ENCODE data around the gene EYA2.

The EYA2 gene

DNA sequence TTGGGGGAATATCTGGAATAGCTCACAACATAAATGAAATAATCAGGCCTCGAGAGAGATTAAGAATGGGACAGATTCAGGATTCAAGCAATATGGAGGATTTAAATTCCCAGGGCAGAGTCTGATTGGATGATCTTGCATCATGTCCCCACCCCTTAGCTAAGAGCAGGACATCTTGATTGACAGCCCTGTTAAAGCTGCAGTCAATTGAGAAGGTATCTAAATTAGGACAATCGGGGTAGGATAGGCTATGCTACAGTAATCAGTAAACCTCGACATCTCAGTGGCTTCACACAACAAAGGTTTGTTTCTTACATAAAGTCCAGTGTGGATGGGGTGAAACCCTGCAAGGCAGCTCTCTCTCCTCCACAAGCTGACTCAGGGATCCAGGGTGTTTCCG, 109.5 kb downstream of the EYA2 start:
- no peak for DNase-seq (ENCODE audit: low read depth in 3 of 3)

DNA sequence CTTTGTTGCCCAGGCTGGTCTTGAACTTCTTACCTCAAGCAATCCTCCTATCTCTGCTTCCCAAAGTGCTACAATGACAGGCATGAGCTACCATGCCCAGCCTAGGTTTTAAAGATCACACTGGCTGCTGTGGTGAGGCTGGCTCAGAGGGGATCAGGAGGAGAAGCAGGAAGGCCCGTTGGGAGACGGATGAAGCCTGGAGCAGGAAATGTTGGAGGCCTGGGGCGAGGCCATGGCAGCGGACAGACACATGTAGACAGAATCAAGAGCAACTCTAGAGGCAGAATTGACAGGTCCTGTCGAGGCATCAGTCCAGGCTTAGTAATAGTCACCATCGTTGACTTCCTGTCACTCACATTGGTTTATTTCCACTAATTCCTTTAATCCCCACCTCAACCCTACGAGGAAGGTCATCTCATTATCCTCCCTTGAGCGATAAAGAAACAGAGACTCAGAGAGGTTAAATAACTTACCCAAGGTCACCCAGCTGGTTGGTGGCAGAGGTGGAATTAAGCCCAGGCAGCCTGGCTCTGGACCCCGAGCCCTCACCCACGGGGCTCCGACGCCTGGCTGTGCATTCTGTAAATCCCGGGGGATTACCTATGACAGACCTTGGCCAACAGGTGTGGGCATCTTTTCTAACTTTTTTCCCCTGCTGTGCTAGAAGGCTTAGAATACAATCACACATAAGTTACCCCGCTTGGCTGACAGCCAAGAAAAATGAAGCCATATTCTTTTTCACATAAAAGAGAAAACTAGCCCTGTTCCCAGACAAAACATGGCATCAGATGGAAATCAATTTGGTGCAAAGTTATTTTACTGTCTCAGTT, 113.4 kb downstream of the EYA2 start:
- DNase-seq (ENCODE audit: low read depth in 3 of 3) = no peak

DNA sequence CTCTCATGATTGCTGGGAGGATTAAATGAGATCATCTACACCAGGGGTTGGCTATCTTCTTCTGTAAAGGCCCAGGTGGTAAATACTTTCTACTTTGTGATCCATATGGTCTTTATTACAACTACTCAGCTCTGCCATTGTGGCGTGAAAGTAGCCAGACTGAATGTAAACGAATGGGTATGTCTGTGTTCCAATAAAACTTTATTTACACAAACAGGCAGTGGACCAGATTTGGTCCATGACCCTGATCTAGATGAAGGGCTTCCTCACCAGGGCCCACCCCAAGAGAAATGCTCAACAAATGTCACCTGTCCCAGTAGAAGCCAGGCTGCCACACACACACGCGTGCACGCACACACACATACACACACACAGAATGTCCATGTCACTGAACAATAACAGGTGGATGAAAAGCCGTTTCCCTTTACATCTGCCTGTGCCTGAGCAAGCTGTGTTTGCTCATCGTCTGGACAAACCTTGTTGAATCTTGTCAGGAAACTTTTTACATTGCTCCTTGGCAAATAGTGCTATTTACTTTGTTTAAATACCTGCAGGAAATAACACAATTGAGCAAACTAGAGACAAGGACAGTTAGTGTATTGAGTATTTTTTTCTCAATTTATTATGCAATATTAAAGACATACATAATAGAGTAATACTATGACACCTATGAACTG, 114.3 kb downstream of the EYA2 start:
- no peak for DNase-seq (ENCODE audit: low read depth in 3 of 3)

GRCh38 chr20:47009784-47010183, 115.1 kb downstream of the EYA2 start:
- no peak for DNase-seq (ENCODE audit: low read depth in 3 of 3)

GRCh38 chr20:47011984-47012383, 117.3 kb downstream of the EYA2 start:
- no peak for DNase-seq (ENCODE audit: low read depth in 3 of 3)

- no peak for DNase-seq (ENCODE audit: low read depth in 3 of 3)
These were observed 119.0 kb downstream of the EYA2 start for GRCh38 chr20:47013606-47014005.

GRCh38 chr20:47016068-47016664, 121.5 kb downstream of the EYA2 start:
- DNase-seq (ENCODE audit: low read depth in 3 of 3) = no peak

DNA sequence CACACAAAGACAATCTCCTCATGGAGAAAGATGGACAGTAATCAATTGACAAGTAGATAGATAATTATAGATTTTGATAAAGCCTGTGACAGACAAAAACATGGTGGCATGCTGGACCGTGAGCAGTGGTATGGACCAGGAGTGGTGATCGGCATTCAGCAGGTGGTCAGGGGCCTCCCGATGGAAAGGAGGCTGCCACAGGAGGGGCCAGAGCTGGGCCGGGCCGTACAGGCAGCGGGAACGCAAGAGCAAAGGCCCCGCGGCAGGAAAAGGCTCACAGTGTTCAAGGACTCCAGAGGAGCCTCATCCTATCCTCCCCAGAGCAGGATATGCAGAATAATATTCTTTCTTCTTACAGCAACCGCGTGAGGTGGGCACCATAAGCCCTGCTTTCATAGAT, 123.7 kb downstream of the EYA2 start:
- no peak for DNase-seq (ENCODE audit: low read depth in 3 of 3)

- no peak for DNase-seq (ENCODE audit: low read depth in 3 of 3)
These were observed 124.6 kb downstream of the EYA2 start for GRCh38 chr20:47019121-47019824.

DNA sequence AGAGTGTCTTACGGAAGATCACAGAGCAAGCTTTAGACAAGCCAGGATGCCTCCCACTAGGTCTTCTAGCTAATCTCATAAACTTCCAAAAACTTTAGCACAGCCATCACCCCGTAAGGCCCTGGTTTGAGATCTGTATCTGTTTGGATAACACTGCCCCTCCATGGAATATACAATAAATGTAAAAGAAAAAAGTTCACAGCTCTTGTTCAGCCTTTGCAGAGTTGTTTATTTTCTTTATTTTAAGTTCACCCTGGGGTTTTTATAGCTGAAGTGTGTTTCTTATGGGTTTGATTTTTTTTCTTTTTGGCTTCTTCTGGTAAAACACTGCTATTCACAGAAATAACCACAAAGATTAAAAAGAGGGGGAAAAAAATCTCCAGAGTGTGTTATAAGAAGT, 125.6 kb downstream of the EYA2 start:
- no peak for DNase-seq (ENCODE audit: low read depth in 3 of 3)

DNA sequence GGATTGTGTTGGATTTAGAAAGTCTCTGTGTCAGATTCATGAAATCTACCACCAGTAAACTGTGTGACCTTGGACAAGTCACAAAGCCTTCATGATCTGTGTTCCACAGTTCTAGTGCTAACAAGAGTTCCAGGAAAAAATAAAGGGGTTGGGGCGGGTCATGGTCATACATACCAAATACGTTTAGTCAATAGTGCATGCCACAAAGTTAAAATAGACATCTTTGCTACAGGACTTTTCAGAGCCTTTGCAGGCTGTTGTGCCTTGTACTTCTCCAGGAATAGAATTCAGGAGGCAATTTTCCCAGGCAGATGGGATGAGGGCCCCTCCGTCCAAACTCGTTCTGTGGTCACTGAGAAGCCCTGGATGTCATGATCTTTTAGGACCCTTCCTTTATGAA, 127.2 kb downstream of the EYA2 start:
- DNase-seq (ENCODE audit: low read depth in 3 of 3) = no peak

GRCh38 chr20:47024461-47024937, 129.9 kb downstream of the EYA2 start:
- no peak for DNase-seq (ENCODE audit: low read depth in 3 of 3)

DNA sequence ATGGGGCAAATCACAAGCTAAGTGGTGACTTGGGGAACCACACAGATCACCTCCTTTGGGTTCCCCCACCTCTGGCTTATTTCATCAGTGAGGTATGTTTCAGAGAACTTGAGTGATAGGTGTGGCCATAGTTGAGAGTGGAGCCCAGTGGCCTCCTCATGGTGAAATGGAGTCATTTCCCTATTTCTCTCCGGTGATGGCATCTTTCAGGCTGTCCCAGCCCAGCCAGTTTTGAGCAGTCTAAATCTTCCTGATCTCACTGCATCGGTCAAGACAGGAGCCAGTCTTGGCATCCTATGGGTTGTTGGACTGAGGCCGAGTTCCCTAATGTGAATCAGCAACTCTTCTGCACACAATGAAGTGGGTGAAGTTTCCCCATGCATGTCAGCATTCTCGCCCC, 132.4 kb downstream of the EYA2 start:
- no peak for DNase-seq (ENCODE audit: low read depth in 3 of 3)

DNA sequence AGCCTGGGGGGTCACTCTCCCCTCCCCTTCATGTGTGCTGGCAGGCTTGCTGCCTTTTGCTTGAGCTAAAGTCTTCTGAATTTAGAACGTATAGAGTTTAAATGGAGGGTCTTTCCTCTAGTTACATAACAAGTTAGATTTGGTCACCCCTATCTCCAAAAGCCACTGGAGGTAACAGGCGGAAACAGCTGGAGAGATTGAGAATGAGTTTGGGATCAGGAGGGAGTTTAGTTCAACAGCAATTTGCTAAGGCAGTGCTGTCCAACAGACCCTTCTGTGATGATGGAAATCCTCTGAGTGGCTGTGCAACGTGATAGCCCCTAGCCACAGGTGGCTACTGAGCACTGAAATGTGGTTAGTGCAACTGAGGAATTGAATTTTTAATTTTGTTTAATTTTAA, 132.8 kb downstream of the EYA2 start:
- no peak for DNase-seq (ENCODE audit: low read depth in 3 of 3)

- no peak for DNase-seq (ENCODE audit: low read depth in 3 of 3)
These were observed 133.8 kb downstream of the EYA2 start for GRCh38 chr20:47028487-47028886.

DNA sequence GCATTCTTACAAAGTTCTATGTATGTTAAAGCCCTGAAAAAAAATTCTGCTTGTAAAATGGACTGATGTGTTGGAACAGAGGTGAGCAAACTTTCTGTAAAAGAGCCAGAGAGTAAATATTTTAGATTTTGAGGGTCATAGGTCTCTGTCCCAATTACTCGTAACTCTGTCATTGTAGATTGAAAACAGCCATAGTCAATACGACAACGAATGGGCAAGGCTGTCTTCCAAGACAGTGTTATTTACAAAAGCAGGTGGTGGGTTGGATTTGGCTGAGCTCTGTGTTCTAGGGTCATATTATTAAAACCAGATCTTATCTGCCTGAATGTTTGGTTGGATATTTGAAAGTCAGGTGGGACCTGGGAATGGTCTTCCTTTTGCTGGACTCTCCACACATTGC, 135.2 kb downstream of the EYA2 start:
- DNase-seq (ENCODE audit: low read depth in 3 of 3) = no peak

DNA sequence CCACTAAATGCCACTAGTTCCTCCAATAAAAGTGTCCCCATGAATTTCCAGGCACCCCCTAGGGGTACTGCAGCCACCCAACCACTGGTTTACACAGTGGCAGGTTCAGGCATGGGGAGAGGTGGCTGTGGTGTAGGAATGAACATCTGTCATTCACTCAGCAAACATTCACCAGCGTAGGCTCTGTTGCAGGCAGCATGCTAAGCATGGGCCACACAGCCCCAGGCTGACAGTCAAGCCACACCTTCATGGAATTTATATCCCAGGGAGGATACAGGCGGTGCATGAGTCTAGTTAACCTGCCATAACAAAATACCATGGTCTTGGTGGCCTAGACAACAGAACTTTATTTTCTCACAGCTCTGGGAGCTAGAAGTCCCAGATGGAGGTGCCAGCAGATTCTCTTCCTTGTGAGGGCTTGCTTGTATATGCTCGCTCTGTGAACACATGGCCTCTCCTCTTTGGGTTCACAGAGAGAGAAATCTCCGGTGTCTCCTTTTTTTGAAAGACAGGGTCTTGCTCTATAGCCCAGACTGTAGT, 135.7 kb downstream of the EYA2 start:
- DNase-seq (ENCODE audit: low read depth in 3 of 3) = no peak

- no peak for DNase-seq (ENCODE audit: low read depth in 3 of 3)
These were observed 136.4 kb downstream of the EYA2 start for GRCh38 chr20:47031004-47031403.

DNA sequence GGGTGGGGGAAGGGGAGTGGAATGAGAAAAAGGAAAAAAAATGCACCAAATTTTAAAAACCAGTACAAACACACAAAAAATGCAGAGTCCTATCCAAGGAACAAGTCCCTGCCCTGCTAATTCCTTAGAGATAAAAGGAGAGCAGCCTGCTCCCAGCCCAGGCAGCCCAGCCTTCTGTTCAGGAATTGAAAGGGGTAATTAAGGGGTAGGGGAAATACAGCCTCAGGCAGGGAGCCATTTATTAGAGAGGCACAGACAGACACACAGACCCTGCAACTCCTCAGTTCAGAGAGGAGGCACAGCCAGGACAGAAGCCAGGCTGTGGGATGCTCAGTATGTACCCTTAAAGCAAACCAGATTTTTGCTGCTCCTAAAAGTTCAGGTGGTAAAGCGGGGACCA, 137.2 kb downstream of the EYA2 start:
- DNase-seq (ENCODE audit: low read depth in 3 of 3) = no peak

- DNase-seq (ENCODE audit: low read depth in 3 of 3) = no peak
These were observed 138.4 kb downstream of the EYA2 start for GRCh38 chr20:47032933-47033578.

GRCh38 chr20:47033665-47034064, 139.0 kb downstream of the EYA2 start:
- no peak for DNase-seq (ENCODE audit: low read depth in 3 of 3)
